ENCODE measurements around the gene STKLD1. TPM values are rescaled to one million over a fixed set of nuclear protein-coding genes. Genes with fewer than 3 reads are reported as not detected.
A peak's percentile ranks its signal among the peaks of the same experiment; 100 is the strongest.

Gene STKLD1
- total and polyA plus RNA-seq, 2 experiments from 2014 or later: 2.2 to 5.1 TPM

DNA sequence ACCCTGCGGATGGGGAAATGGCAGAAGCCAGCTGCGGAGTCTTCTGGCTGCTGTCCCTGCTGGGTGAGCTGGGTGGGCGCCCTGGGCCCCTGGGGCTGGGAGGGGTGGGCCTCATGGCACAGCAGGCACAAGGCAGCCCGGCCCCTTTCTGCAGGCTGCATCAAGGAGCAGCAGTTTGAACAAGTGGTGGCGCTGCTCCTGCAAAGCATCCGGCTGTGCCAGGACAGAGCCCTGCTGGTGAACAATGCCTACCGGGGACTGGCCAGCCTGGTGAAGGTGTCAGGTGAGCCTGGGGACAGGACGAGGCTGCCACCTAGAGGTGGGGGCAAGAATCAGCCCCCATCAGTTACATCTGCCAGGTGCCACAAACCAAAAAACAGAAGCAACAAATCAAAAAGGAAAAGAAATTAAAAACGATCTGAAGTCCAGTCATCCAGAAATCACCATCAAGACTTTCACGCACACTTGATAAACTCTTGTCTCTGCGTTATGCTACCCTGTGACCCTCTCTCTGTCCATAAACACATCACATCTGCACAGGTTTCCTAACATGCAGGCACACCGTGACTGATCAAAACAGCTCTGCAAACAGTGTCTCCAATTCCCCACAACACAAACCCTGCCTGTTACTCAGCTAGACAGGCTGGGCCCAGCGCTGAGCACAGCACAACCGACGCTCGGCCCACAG, 27.7 kb downstream of the STKLD1 start:
- H3K36me3 ChIP-seq: peaks cover 13% of the 10 kb centered on the region
- H3K4me1 ChIP-seq (ENCODE audit: low read depth): no peaks in the 10 kb centered on the region
- no peak overlapping the region for H3K4me3 ChIP-seq
- TF ChIP-seq, protein P1, sequence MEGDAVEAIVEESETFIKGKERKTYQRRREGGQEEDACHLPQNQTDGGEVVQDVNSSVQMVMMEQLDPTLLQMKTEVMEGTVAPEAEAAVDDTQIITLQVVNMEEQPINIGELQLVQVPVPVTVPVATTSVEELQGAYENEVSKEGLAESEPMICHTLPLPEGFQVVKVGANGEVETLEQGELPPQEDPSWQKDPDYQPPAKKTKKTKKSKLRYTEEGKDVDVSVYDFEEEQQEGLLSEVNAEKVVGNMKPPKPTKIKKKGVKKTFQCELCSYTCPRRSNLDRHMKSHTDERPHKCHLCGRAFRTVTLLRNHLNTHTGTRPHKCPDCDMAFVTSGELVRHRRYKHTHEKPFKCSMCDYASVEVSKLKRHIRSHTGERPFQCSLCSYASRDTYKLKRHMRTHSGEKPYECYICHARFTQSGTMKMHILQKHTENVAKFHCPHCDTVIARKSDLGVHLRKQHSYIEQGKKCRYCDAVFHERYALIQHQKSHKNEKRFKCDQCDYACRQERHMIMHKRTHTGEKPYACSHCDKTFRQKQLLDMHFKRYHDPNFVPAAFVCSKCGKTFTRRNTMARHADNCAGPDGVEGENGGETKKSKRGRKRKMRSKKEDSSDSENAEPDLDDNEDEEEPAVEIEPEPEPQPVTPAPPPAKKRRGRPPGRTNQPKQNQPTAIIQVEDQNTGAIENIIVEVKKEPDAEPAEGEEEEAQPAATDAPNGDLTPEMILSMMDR (IDR thresholded peaks at IDR 0.05; ENCODE audit: low read depth, low read length): peak; percentile 58
- no peaks in the 10 kb centered on the region for H3K9me3 ChIP-seq (ENCODE audit: low read depth)
- no peaks in the 10 kb centered on the region for H3K27me3 ChIP-seq
- peak in 1 of 2 donors; percentile 18 for DNase-seq (ENCODE audit: low read depth in 1 of 2, low spot score in 1 of 2)
- H3K27ac ChIP-seq: no peak overlapping the region

DNA sequence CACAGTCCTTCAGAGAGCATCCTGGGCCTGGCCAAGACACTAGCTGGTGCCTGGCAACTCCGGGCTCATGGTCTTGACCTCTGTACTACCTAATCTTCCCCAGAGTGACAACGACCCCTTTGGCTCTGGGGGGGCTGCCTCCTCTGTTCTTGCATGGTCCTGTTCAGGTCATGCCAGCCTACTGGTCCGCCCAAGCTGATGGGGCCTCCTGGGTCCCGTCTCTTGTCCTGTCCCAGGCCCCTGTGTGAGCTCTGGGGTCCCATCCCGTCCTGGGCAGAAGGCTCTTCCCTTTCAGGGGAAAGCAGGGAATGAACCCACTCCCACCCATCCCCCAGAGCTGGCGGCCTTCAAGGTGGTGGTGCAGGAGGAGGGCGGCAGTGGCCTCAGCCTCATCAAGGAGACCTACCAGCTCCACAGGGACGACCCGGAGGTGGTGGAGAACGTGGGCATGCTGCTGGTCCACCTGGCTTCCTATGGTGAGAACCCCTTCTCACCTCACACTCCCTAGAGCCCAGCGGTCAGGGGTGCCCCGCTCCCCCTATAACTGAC, 28.4 kb downstream of the STKLD1 start:
- TF ChIP-seq, protein P1 (IDR thresholded peaks at IDR 0.05; ENCODE audit: low read depth, low read length): no peak
- no peak for DNase-seq (ENCODE audit: low read depth in 1 of 2, low spot score in 1 of 2)
- H3K4me1 ChIP-seq (ENCODE audit: low read depth): no peaks in the 10 kb centered on the region
- H3K9me3 ChIP-seq (ENCODE audit: low read depth): no peaks in the 10 kb centered on the region
- no peak overlapping the region for H3K4me3 ChIP-seq
- H3K27ac ChIP-seq: no peak overlapping the region
- H3K27me3 ChIP-seq: no peaks in the 10 kb centered on the region
- H3K36me3 ChIP-seq: peaks cover 18% of the 10 kb centered on the region

DNA sequence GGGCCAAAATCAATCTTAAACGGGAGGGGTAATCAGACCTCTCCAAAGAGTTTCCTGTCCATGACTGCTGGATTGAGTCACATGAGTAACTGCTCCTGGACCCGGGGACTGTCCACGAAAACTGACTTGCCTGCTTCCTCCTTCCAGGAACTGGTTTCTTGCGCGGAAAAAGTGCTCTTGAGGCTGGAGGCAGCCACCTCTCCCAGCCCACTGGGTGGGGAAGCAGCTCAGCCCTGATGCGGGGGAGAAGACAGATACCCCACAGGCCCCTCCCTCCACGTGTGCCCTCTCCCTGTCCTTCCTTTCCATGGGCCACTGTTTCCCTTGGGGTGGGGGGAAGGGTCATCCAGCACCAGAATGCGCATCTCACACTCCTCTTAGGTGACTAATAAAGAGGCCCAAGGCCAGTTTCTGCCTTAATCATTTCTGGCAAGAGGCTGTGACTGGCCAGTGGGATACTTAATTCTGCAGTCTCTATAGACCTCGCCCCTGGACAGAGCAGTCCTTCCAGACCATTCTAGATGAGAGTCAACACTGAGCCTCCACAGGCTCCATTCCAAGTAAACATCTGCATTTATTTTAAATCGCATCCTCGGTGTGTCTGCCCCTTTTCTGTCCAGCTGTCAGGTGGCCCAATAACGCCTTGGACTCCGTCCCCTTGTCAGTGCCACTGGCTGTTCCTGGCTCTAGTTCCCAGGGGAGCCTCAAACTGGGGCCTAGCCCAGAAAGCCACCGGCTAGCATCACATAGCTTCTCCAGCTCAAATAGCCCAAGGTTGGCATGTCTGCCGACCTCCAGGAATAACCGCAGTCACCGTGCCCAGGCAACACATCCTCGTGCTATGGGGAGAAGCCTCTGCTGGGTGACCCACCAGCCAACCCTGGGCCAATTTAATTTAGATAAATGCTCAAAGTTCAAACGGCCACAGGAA, 29.6 kb downstream of the STKLD1 start:
- Histone ChIP-seq H3K36me3 (peaks cover 21% of the 10 kb centered on the region), H3K27ac (no peak overlapping the region), H3K4me3 (no peak overlapping the region), H3K4me1 (ENCODE audit: low read depth) (no peaks in the 10 kb centered on the region), H3K9me3 (ENCODE audit: low read depth) (no peaks in the 10 kb centered on the region), H3K27me3 (no peaks in the 10 kb centered on the region)
- TF ChIP-seq, protein P1 (IDR thresholded peaks at IDR 0.05; ENCODE audit: low read depth, low read length): no peak
- peak in 1 of 2 donors; percentile 67 for DNase-seq (ENCODE audit: low read depth in 1 of 2, low spot score in 1 of 2)

DNA sequence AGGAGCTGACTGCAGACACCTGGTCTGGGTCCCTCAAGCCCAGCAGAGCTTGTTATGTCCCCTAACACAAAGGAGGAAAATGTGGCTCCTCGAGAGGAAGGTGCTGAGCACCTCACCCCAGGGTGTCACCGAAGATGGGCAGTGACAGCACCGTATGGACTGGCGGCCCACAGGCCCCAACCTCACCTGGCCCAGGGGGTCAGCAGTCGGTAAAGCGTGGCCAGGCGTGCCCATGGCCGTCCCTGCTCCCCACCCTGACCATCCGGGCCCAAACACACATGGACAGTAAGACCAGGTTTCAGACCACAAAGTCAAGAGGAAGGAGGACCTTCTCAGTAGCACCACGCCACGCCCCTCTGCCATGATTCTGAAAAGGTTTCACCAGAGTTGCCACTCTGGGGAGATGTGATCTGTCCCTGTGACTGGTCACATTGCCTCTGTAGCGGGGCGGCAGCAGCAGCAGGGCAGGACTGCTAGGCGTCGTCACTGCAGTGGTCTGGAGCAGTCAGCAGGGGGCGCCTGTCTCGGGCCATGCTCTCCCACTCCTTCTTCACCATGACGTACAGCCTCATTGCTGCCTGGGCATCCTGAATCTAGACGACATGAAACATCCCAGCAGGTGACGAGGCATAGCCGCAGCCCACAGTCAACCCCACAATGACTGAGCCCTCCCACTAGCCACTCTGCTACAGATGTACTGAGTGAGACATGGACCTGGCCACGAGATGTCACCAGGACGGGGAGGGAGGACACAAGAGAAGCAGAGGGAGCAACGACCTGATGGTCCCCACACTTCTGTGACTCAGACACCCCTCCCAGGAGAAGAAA, 30.5 kb downstream of the STKLD1 start:
- no peaks in the 10 kb centered on the region for H3K4me1 ChIP-seq (ENCODE audit: low read depth)
- H3K9me3 ChIP-seq (ENCODE audit: low read depth): no peaks in the 10 kb centered on the region
- TF ChIP-seq, protein P1 (IDR thresholded peaks at IDR 0.05; ENCODE audit: low read depth, low read length): peak; percentile 93
- H3K27me3 ChIP-seq: no peaks in the 10 kb centered on the region
- H3K4me3 ChIP-seq: no peak overlapping the region
- DNase-seq (ENCODE audit: low read depth in 1 of 2, low spot score in 1 of 2): peak; percentile 72 to 81
- no peak overlapping the region for H3K27ac ChIP-seq
- H3K36me3 ChIP-seq: peaks cover 28% of the 10 kb centered on the region

DNA sequence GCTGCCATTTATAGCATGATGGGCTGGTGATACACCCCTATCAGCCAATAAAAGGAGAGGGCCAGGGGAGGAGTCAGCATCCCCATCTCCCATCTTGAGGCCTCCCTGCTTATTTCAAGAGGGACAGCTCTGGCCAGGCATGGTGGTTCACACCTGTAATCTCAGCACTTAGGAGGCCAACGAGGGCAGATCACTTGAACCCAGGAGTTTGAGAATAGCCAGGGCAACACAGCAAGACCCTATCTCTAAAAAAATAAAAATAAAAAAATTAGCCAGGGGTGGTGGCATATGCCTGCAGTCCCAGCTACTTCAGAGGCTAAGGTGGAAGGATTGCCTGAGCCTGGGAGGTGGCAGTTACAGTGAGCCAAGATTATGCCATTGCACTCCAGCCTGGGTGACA, 31.9 kb downstream of the STKLD1 start:
- Histone ChIP-seq H3K27me3 (no peaks in the 10 kb centered on the region), H3K4me1 (ENCODE audit: low read depth) (no peaks in the 10 kb centered on the region), H3K36me3 (peaks cover 38% of the 10 kb centered on the region), H3K4me3 (no peak overlapping the region), H3K27ac (no peak overlapping the region), H3K9me3 (ENCODE audit: low read depth) (no peaks in the 10 kb centered on the region)
- TF ChIP-seq, protein P1 (IDR thresholded peaks at IDR 0.05; ENCODE audit: low read depth, low read length): no peak
- DNase-seq (ENCODE audit: low read depth in 1 of 2, low spot score in 1 of 2): no peak
